ENCODE measurements around the gene NPEPL1.

Gene NPEPL1

DNA sequence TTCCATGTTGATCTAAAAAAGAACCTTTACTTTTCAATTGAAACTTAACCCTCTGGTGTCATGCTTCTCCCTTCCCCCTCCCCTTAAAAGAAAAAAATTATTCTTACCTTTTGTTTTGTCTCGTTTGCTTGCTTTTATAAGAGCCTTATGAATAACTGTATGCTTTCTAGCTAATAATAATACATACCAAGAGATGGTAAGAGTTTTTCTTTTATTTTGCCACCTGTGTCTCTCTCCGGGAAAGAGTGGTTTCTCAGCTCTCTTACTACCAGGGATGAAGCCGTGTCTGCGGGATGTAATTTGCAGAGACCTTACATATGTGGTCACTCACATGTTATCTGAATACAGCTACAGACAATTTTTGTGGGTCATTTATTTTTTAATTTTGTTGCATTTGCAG lies 33.8 kb upstream of the NPEPL1 start:
- no peak for DNase-seq (ENCODE audit: low read depth)

DNA sequence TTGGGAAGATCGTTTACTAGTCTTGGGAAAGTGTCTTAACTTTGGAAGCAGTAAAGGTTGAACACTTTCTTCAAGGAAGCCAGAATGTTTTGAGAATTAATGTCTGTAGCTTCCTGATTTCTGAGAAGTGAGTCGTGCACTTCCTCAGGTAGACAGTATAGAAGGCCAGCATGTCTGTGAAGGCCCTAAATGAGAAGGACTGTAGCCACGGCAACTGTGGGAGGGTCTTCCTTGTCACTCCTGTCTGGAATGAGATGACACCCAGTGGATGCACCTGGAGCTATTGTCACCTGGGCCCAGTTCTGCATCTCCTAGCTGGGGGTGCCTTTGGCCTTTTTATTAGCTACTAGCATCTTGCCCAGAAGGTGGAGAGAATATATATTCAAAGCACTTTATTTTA lies 32.8 kb upstream of the NPEPL1 start:
- DNase-seq (ENCODE audit: low read depth): no peak

DNA sequence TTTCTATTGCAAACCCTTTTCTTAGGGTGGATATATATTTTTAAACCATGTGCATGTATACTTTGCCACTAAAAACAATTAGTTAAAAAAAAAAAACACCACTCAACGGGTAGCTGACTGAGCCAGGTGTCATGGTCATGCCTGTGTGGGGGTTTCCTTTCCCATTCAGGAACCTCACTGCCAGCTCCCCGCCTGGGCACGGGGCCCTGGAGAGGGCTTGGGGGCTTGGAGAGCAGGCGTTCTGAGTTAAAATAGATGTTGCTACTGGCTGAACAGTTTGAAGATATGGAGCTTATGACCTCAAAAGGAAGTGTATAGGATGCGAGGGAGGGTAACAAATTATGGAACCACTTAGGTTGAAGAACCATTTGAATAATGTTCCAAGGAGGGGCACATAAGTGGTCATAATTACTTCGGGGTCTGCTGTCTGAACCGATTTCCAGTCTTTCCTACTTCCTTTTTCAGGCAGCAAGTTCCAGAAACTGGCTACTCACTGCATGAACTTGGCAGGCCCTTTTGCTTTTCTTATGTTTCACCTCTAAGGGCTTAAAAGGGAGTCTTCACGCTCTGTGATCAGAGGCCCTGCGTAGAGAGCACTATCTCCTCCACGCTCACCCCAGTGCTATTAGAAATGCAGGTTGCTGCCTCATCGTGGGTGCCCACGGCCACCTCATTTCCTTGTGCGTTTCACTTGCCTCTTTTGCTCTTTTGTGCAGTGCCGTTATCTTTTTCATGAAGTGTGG lies 31.6 kb upstream of the NPEPL1 start:
- DNase-seq (ENCODE audit: low read depth): no peak

DNA sequence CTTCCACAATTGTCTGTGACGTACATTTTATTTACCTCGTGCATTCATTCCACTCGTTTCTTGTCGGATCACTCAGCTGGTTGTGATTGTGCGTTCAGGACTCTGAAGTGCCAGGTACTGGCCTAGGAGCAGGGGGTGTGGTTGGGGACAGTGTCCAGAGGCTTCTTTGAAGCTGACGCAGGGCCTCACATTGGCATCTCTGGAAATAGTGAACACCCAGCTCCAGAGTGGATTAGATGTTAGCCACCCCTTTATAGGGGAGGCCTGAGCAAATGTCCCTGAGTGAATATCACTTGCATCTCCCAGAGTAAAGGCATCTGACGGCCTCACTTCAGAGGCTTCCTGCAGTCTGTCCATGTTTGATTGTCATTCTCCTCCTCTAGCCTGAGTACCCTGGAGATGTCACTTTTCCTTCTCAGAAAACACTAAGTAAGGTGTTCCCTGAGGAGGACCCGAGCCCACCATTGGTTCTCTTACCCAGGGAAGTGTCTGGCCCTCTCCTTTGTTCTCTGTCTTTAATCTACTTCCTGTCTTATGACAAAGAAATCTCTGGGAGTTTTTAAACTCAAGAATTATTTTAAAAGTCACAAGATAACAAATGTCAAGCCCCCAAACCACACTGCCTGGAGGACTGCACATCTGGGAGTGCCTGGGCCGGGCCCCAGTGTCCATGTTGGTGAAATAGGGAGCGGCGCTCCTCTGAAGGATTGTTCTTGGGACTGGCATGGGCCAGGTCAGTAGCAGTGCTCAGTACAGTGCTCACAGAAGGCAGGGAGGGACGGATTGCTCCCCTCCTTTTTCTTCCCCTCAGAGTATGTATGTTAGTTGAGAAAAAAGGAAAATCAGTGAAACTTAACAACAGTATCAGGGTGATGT lies 30.8 kb upstream of the NPEPL1 start:
- no peak for DNase-seq (ENCODE audit: low read depth)

DNA sequence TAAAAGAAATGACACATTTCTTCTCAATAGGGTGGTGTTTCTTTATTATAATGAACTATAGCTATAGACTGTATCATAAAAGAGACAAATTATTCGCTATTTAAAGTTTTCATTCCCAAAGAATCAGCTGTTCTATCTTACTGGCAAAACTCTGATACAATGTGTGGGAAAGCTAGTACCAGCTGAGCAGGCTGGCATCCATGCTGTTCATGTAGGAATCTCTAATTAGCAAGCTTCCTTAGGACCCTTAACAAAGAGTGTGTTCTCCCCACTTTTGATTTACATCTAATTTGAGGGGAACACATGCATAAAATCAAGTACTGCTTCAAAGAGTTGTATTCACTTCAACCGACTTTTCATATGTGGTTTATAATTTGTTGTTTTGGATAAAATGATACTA lies 28.3 kb upstream of the NPEPL1 start:
- DNase-seq (ENCODE audit: low read depth): no peak

DNA sequence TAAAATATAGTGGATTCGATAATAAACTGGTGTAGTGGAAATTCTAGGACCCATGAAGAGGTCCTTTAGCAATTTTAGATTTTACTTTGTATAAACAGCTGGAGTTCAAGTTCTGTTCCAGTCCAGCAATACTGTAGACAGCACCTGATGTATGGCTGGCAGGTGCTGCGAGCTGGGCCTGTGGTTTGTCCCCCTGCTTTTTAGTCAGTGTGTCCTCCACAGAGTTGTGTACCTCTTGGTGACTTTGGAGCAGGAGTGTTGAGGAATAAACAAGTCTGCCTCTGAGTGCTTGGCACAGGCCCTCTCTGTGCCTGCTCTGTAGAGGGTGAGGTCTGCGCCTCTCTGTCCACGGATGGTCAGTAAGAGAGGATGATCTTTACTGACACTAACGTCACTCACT lies 27.7 kb upstream of the NPEPL1 start:
- DNase-seq (ENCODE audit: low read depth): no peak

DNA sequence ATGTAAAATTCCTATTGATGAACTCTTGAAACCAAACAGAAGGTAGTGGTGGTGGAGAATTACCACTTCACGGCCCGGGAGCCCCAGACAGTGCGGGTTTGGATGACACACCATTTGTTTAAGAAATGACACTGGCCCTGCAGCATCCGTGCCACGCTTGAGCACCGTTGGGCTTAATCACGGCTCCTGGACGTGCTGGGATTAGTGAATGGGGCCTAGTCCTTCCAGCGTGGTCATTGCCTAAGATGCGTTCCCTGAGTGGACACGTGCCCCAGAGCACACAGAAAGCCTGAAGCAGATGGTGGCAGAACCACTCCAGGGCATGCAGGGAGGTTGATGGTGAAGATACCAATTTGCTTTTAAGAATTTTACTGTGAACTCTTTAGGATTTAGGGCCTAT lies 27.0 kb upstream of the NPEPL1 start:
- DNase-seq (ENCODE audit: low read depth): no peak

DNA sequence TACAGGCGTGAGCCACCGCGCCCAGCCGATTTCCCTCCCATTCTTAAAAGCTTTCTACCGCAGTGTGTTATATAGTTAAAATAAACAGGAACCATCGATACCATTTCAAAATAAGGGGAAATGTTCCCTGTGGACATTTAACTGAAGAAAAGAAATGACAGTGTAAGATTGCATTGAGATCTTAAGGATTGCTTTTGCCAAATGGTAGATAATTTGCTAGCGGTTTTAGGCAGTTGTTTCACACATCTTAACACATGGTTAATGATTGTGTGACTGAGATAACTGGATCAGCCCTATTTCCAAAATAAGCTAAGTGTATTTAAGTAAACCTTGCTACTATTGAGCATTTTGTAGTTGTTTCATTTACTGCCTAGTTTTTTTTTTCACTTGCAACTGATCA lies 25.9 kb upstream of the NPEPL1 start:
- no peak for DNase-seq (ENCODE audit: low read depth)

DNA sequence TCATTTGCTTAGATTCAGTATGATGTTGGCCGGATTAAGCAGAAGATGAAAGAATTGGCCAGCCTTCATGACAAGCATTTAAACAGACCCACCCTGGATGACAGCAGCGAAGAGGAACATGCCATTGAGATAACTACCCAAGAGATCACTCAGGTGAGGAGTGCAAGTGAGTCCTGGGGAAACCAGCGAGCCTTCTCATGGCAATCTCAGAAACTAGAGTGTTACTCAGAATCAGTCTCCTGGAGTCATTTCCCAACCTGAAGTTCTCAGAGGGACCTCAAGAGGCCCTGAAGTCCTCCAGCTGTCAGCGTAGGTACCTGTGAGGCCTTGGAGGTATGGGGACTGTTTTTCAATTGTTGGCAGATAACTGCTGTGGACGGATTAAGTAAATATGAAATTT lies 24.6 kb upstream of the NPEPL1 start:
- no peak for DNase-seq (ENCODE audit: low read depth)

DNA sequence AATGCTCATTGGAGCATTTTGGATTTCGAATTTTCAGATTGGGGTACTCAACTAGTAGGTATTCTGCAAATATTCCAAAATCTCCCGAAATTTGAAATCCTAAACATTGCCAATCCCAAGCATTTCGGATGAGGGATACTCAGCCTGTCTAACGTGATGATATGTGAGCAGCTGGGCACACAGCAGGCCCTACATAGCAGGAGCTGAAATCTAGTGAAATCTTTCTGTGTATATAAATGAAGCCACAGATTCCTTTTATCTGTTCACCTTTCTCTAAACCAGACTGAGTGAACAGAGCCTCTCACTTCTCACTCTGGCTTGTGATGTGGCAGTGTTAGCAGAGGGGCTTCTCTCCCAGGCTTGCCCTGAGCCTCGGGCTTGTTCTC lies 23.7 kb upstream of the NPEPL1 start:
- DNase-seq (ENCODE audit: low read depth): no peak

DNA sequence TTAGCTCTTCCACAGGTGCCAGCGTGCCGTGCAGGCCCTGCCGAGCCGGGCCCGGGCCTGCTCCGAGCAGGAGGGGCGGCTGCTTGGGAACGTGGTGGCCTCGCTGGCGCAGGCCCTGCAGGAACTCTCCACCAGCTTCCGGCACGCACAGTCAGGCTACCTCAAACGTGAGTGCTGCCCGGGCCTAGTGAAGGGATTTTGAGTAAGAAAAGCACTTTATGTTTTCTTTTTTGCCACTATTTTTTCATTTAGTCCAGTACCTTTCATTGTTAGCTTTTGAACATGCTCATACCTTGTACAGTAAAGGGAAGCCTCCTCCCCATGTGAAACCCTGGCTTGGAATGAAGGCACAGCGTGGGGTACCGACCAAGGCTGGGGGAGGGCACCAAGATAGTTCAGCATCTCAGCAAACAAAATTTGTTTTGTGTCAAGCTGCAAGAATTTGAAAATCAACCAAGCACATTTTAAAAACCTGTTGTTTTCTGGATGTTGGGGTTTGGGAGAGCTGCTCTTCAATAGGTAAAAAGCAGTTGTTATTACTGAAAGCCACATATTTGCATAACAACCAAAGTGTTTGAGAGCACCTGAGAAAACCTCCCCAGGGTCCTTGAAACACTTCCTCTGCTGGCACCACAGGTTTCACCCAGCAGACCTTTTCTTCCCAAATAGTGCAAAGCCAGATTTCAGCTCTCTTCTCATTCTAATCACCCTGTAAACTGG lies 23.2 kb upstream of the NPEPL1 start:
- no peak for DNase-seq (ENCODE audit: low read depth)

DNA sequence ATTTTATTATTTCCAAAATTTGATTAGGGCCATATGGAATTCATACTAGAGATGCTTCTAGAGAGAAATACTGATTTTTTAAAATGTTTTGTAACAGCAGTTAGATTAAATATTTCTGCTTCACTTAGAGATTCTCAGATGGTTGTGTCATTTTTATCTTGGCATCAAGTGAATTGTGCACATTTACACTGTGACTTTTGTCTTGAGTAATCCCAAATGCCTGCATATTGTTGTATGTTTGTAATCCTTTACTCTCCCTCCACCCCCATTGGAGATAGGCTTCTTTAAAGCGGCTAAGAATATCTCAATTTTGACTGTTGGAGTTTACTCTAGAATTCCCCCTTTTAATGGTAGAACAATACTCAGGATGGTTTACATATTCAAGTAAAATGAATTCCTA lies 22.5 kb upstream of the NPEPL1 start:
- no peak for DNase-seq (ENCODE audit: low read depth)

DNA sequence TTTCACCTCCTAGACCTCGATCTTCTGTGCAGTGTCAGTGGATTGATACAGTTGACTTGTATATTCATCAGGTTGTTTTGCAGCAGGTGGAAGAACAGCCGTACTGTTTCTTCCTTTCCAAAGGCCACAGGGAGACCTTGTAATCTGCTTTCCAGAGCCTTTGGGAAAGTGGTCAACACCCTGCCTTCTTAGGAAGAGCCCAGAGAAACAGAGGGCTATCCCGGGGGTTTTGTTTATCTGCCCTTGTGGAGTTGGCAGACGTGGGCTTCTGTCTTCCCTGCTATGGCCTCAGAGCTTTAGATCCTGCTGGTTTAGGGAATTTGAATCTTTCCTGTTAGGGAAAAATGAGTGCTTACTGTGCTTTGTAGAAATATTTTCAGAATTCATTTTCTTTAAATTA lies 21.9 kb upstream of the NPEPL1 start:
- DNase-seq (ENCODE audit: low read depth): no peak

DNA sequence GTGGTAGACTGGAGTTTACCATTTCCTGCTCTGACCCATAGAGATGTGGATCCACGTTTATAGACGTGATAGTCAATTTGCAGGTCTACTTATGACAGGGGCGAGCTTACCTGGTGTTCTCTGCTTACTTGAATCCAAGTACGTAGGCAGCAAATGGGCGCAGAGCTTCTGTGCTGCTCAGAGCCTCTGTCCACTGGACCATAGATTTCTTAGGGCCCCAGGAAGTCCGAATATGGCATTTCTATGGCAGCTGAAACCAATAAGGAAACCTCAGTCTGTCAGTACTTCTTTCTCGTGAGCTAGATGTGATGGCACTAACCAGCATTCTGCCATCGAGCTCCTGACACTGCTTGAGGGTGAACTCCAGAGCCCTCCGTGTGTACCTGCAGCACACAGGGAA lies 19.5 kb upstream of the NPEPL1 start:
- no peak for DNase-seq (ENCODE audit: low read depth)

DNA sequence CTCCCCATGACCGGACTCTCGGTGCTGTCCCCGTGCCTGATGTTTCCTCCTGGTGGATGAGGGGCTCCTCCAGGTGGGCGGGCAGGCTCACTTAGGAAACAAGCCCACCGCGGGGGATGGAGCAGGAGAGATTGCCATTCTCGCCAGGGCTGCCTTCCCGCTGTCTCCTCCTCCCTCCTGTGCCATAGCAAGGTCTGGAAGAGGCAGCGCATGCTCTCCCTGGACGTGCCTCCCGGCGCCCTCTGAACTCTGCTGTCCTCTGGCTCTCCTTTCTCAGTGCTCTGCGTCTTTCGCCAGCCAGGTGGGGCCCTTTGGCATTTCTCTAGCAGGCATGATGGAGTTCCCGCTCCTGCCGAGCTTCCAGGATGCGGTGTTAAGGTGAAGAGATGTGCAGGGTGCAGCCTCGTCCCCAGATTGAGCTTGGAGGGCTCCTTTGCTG lies 17.4 kb upstream of the NPEPL1 start:
- DNase-seq (ENCODE audit: low read depth): no peak

DNA sequence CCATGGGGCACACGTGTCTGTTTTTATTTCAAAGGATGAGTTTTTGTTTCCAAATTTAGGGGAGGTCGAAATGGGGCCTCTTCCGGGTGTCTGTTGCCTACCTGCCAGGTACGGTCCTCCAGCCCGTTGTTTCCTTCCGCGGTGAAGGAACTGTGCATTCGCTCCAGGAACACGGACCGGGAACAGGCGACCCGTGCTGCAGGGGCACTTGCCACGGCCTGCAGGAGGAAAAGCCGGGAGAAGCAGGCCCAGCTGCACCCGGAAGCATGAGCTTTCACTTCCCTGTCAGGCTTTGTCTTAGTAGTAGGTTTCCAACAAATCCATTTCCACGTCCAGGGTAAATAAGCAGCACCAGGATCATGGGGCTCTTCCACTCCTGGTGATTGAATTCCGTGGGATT lies 17.0 kb upstream of the NPEPL1 start:
- no peak for DNase-seq (ENCODE audit: low read depth)

DNA sequence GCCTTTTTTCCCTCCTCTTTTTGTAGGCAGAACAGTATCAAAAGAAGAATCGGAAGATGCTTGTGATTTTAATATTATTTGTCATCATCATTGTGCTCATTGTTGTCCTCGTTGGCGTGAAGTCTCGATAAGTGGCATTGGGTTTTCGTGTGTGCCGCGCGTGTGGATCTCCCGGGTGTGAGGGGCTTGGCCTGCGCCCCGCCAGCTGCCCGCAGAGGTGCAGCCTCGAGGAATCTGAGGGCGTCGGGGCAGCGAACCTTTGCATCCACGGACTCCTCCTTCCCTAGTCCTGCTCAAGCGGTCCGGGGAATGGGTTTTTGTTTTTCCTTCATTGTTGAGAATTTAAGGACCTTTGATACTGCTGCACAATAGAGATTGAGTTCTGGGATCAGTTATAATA lies 16.4 kb upstream of the NPEPL1 start:
- no peak for DNase-seq (ENCODE audit: low read depth)

DNA sequence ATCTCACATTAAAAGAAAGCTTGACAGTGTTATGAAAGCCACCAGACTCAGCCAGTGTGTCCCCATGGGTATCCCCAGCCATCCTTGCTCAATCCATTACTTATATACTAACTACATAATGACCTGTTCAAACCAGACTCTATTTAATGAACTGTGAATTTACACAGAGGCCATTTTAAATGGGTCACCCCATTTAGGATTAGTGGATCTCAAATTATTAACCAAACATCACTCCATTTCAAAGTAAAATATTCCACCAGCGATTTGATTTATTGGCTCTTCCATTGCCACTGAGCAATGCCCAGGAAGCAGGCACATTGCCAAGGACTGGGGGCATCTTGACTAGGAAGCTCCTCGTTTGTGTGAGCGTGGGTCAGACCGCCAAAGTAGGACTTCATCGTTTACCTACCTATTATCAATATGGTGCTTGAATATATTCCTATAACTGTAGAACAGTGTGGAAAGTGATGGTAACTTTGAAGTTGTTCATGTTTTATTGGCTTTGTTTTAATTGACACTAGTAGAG lies 15.5 kb upstream of the NPEPL1 start:
- no peak for DNase-seq (ENCODE audit: low read depth)

DNA sequence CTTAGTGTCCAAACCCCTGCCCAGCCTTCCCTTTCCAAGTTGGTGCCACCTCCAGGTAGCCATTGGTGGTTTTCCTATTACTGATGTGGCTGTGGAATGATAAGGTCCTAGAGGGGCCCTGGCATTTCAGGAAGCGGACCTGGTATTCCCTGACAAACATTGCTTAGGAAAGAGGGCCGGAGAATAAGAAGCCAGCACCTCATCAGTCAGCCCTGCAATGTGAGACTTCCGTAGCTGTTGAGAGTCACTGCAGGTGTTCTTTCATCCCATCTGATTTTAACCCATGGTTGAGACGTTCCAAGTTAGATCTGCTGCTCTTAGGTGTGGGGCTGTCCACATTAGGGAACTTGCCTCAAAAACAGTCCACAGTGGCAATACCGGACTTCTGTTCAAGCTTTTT lies 14.8 kb upstream of the NPEPL1 start:
- no peak for DNase-seq (ENCODE audit: low read depth)

DNA sequence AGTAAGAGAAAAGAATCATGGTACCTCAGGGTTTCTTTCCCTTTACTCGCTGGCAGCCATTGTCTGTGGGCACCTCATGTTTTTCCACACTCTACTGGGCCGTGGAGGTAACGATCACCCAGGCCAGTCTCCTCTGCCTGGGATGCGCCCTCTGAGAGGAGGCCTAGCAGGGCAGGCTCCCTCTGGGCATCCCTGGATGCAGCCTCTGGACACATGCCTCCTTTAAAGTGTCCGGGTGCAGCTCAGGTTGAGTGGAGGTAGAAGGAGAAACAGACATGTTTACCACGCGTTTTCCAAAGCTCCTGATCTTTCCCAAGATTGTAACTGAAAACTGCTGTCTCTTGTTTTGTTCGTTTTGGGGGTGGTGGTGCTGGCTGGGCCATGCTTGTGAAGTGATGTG lies 13.8 kb upstream of the NPEPL1 start:
- no peak for DNase-seq (ENCODE audit: low read depth)

DNA sequence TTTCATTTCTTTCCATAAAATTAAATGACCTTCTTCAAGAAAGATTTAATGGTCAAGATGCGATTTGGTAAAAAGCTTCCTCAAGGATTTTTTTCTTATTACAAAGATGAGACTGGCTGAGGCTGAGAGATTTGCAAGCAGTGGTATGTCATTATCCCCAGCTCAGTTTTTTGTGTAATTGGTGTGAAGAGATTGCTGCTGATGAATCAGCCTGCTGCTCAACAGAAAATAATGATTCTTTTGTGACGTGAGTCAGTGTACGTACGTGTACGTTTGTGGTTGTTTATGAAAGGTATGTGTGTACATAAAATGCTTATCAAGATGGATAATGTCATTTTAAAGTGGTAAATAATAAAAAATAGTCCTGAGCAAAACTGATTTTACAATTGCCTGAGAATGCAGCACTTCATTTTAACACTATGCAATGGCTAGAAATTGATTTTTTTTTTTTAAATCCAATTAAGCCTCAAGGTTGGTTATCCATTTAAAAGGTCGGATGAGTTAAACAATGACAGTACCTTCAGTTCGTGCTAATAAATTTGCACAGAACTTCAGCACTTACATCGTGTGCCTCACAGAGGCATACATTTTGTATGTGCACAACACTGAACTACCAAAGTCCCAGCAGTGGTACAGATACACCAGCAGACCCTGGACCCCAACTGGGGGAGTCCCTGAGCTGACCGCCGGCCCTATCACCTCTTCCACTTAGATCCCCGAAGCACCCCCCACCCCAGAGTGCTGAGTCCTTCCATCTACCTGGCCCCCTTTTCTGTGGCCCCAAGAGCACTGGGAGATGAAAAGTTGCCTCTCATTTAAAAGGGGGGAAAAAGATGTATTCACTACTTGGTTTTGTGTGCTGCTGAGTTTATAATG lies 9.7 kb upstream of the NPEPL1 start:
- no peak for DNase-seq (ENCODE audit: low read depth)

DNA sequence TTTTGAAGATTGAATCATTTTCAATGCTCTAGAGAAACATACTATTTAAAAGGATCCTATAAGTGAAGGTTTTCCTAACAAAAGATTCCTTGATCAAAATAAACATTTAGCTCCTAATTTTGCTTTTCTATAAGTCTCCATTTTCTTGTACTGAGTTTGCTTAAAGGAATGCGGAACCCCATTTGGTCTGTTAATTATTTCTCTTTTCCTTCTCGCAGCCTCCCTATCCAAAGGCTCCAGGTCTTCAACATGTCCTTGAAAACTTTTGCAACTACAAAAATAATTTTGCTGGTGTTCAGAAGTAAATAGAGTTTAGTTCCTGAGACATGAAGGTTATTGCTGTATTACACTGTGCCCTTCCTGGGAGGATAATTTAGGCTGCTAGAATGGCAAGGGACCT lies 8.3 kb upstream of the NPEPL1 start:
- no peak for DNase-seq (ENCODE audit: low read depth)

Measured in fibroblast of the conjunctiva (primary cell).